Body of pancreas (tissue), 4 donors: ENCODE measurements around the gene RHOT2. TPM values are rescaled to one million over a fixed set of nuclear protein-coding genes. Genes with fewer than 3 reads are reported as not detected.

Source experiments
- ATAC-seq: fragments of 150-250 bp; one replicate; pipeline ENCODE4 v1.9.1; 2016
- DNase-seq, 4 donors: peaks; one replicate each; pipeline ENCODE4 v3.0.0-alpha.2; 2019
- H3K27ac ChIP-seq, 4 donors: fragments of 200-600 bp; sonication (generic); 1 replicate in 3 of 4; 2 replicates in 1 of 4; pipeline versions ENCODE4 v1.5.1 to v1.6.1; 2016 to 2019; ENCODE audit warnings: mild to moderate bottlenecking in 1 of 4, mixed read lengths in 1 of 4, moderate library complexity in 1 of 4
- H3K27me3 ChIP-seq, 2 donors: fragments of 200-600 bp; sonication (generic); one replicate each; pipeline ENCODE4 v1.6.0; 2016; ENCODE audit warnings: mild to moderate bottlenecking in 1 of 2
- H3K36me3 ChIP-seq, 2 donors: fragments of 200-600 bp; sonication (generic); replicated peaks in 1 of 2; 2 replicates each; pipeline ENCODE4 v1.5.1; 2016; ENCODE audit warnings: low read depth in 2 of 2; ENCODE audit not compliant: insufficient read depth in 1 of 2
- H3K4me1 ChIP-seq: fragments of 200-600 bp; sonication (generic); one replicate; pipeline ENCODE4 v1.6.0; 2016
- H3K4me3 ChIP-seq, 2 donors: fragments of 200-600 bp; sonication (generic); 1 replicate in 1 of 2; 2 replicates in 1 of 2; pipeline ENCODE4 v1.5.1; 2016 to 2019
- H3K9me3 ChIP-seq, 3 donors: fragments of 200-600 bp; sonication (generic); 1 replicate in 2 of 3; 2 replicates in 1 of 3; pipeline ENCODE4 v1.5.1; 2016
- CTCF ChIP-seq, 7 experiments: fragments of 450-650 bp in 4 of 7; fragments of 200-600 bp in 3 of 7; sonication (generic) in 3 of 7; IDR thresholded peaks; one replicate each; pipeline ENCODE4 v1.5.1; 2016 to 2019; ENCODE audit warnings: antibody characterized with exemption in 7 of 7
- POLR2A ChIP-seq, 3 donors: fragments of 450-650 bp; IDR thresholded peaks; one replicate each; pipeline ENCODE4 v1.6.1; 2016; ENCODE audit warnings: antibody characterized with exemption in 3 of 3, mild to moderate bottlenecking in 2 of 3
- WGBS, 2 donors: methylation state at CpG; one replicate each; pipeline ENCODE4 v1.1.5; 2017; 5-methylcytosine and 5-hydroxymethylcytosine counted together
- intact Hi-C: fragments of 100-400 bp; cut with DNase I; formaldehyde crosslinking; loops from one replicate; pipeline ENCODE4 v1.15.1; 2023
- total RNA-seq, 2 donors: library from RNA; depleted of rRNA; stranded (reverse); fragments of >200 nt; gene quantifications; one replicate each; pipeline ENCODE4 v1.1.0, GENCODE V29; 2016

Gene RHOT2
- total RNA-seq, 2 donors from 2014 or later = 65.6 to 89.0 TPM

GRCh38 chr16:647173-647902 lies 20.6 kb upstream of the RHOT2 start:
- peaks cover 81% of the 10 kb centered on the region for H3K4me1 ChIP-seq
- peak in 3 of 4 donors; percentile 42 to 64 (median 64) for DNase-seq
- no peak overlapping the region for H3K4me3 ChIP-seq
- no peaks in the 10 kb centered on the region for H3K36me3 ChIP-seq
- intact Hi-C loops = no loop called here
- no peak for TF ChIP-seq CTCF (IDR thresholded peaks at IDR 0.05)
- no peak for TF ChIP-seq POLR2A (IDR thresholded peaks at IDR 0.05)
- ATAC-seq = no peak
- no peaks in the 10 kb centered on the region for H3K9me3 ChIP-seq
- H3K27me3 ChIP-seq = no peaks in the 10 kb centered on the region
- 64 to 68% methylated on average over 9 to 25 of the region's 25 CpGs for WGBS, 2 donors
- peak overlapping the region; percentile 92 to 96 (median 95) for H3K27ac ChIP-seq

- Histone ChIP-seq H3K27me3 (no peaks in the 10 kb centered on the region), H3K4me3 (peak overlapping the region in 1 of 2 donors; percentile 70), H3K4me1 (peaks cover 72% of the 10 kb centered on the region), H3K36me3 (no peaks in the 10 kb centered on the region), H3K9me3 (no peaks in the 10 kb centered on the region), H3K27ac (peak overlapping the region; percentile 92 to 96 (median 95))
- ATAC-seq = peak; percentile 72
- intact Hi-C loops = no loop called here
- peak; percentile 88 to 93 (median 92) for DNase-seq
- WGBS, 2 donors = 18 to 28% methylated on average over 13 to 24 of the region's 24 CpGs
- TF ChIP-seq POLR2A (IDR thresholded peaks at IDR 0.05) = no peak
- TF ChIP-seq CTCF (IDR thresholded peaks at IDR 0.05) = peak in 6 of 7 experiments; percentile 22 to 65 (median 58)
Measured at GRCh38 chr16:648071-648780, 19.7 kb upstream of the RHOT2 start.

GRCh38 chr16:648781-649589 lies 18.9 kb upstream of the RHOT2 start, which contains the start of gene WDR90:
WDR90 (plus strand) TSS chr16:649365; CDS start chr16:649417, 52 bp downstream.
- intact Hi-C loops = no loop called here
- H3K4me1 ChIP-seq = peaks cover 65% of the 10 kb centered on the region
- peak within 1 kb of the TSS; percentile 92 to 96 (median 95) for H3K27ac ChIP-seq

More at GRCh38 chr16:648781-649589, 18.9 kb upstream of the RHOT2 start, which contains the start of gene WDR90:
- Histone ChIP-seq H3K36me3 (no peaks in the 10 kb centered on the region), H3K27me3 (no peaks in the 10 kb centered on the region), H3K4me3 (peak within 1 kb of the TSS; percentile 37 to 70), H3K9me3 (no peaks in the 10 kb centered on the region)
- TF ChIP-seq POLR2A (IDR thresholded peaks at IDR 0.05) = peak; percentile 39 to 63 (median 56)
- TF ChIP-seq CTCF (IDR thresholded peaks at IDR 0.05) = peak in 1 of 7 experiments; percentile 10
- 8% methylated on average over 90 of the region's 91 CpGs; no CpG with 5 or more reads in 1 of the 2 donors for WGBS, 2 donors
- ATAC-seq (peak; percentile 89), DNase-seq (peak; percentile 92 to 94 (median 92))
